MCF 10A (cell line): ENCODE data around the gene SMYD1. TPM values are rescaled to one million over a fixed set of nuclear protein-coding genes. Genes with fewer than 3 reads are reported as not detected.

Experiments used
- BruUV-seq: library from RNA; stranded (reverse); fragments of 400-500 nt; replicated peaks from 2 replicates; lab custom pipeline; 2021; lab: Mats Ljungman, UMichigan
- CTCF ChIA-PET: fragments of 300-600 bp; sonication (Branson Sonifier 250); formaldehyde crosslinking; extraction: SDS; loops from one replicate; lab custom pipeline; 2021; ENCODE audit warnings: antibody characterized with exemption, inconsistent platforms; lab: Yijun Ruan, JAX
- POLR2A ChIA-PET: fragments of 300-600, 350-650 bp; sonication (Branson Sonifier 250); formaldehyde crosslinking; extraction: SDS; loops from one replicate; lab custom pipeline; 2020; ENCODE audit warnings: antibody characterized with exemption, inconsistent platforms; lab: Yijun Ruan, JAX
- DNase-seq: peaks from one replicate; pipeline ENCODE4 v3.0.0-alpha.2; 2018; ENCODE audit not compliant: unreplicated experiment
- H3K27ac Mint-ChIP-seq: one replicate; pipeline ENCODE4 v1.8.0; 2022; ENCODE audit warnings: mild to moderate bottlenecking, low read depth, mixed read lengths; ENCODE audit not compliant: unreplicated experiment
- H3K27me3 Mint-ChIP-seq: one replicate; pipeline ENCODE4 v1.8.0; 2022; ENCODE audit warnings: mixed read lengths; ENCODE audit not compliant: insufficient read depth, unreplicated experiment
- H3K36me3 Mint-ChIP-seq: one replicate; pipeline ENCODE4 v1.8.0; 2022; ENCODE audit warnings: mild to moderate bottlenecking, moderate library complexity, mixed read lengths; ENCODE audit not compliant: insufficient read depth, unreplicated experiment
- H3K4me1 Mint-ChIP-seq: one replicate; pipeline ENCODE4 v1.8.0; 2022; ENCODE audit warnings: mixed read lengths; ENCODE audit not compliant: insufficient read depth, unreplicated experiment
- H3K4me3 Mint-ChIP-seq: one replicate; pipeline ENCODE4 v1.8.0; 2022; ENCODE audit warnings: mild to moderate bottlenecking, moderate library complexity, mixed read lengths; ENCODE audit not compliant: unreplicated experiment
- H3K9me3 Mint-ChIP-seq: one replicate; pipeline ENCODE4 v1.8.0; 2022; ENCODE audit warnings: mixed read lengths; ENCODE audit not compliant: unreplicated experiment
- CTCF ChIP-seq: fragments of 200-600 bp; IDR thresholded peaks from one replicate; pipeline ENCODE4 v1.8.0; 2022; ENCODE audit warnings: antibody characterized with exemption, mild to moderate bottlenecking; ENCODE audit not compliant: unreplicated experiment
- intact Hi-C: fragments of 100-400 bp; cut with micrococcal nuclease; formaldehyde crosslinking; loops from 2 replicates; pipeline ENCODE4 v1.14.1; 2022
- total RNA-seq: library from RNA; stranded (reverse); gene quantifications from 2 replicates; pipeline ENCODE4 v1.2.3, GENCODE V29; 2022

SMYD1 gene
- total RNA-seq, 1 experiment from 2014 or later: not detected

DNA sequence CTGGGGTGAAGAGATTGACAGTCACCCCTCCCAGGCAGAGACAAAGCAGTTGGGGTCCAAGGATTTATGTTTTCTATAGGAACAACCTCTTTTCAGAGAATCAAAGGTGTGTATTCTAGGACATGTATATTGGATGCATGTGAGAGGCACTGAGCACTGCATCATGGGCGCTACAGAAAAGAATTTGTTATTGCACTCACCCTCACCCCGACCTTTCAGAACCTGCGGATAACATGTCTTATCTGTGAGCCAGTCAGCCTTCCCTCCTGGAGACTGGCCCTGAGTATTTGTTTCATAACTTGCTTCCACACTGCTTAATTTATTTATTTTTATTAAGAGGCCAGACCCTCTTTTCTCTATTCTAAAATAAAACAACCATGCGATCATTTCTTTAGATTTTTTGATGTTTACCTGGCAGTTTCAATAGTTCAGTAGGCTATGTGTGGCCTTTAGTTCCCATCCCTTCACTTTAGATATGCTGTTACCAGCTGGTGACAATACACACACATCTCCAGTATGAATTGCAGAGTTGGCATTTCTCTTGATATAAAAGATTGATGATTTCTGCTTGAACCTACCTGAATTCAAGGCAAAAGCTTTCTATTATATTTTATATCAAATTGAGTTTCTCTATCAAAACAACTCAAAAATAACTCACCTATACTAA is 30.4 kb downstream of the SMYD1 start:
- no peak overlapping the region for H3K27ac Mint-ChIP-seq
- H3K9me3 Mint-ChIP-seq: no peaks in the 10 kb centered on the region
- POLR2A ChIA-PET: interaction anchor here (0.9 kb wide), 1 partner anchor 11 kb away, joined by 3 read pairs; no protein-coding TSS in a partner anchor
- H3K36me3 Mint-ChIP-seq: no peaks in the 10 kb centered on the region
- no TSS peak for BruUV-seq
- CTCF ChIA-PET: interaction anchor here (0.9 to 2.3 kb wide), 3 partner anchors 37 to 782 kb away, joined by 4 to 8 read pairs (median 7); no protein-coding TSS in a partner anchor
- intact Hi-C loops: no loop called here
- peaks cover 10% of the 10 kb centered on the region for H3K4me1 Mint-ChIP-seq
- H3K4me3 Mint-ChIP-seq: no peak overlapping the region
- H3K27me3 Mint-ChIP-seq: peaks cover 11% of the 10 kb centered on the region
- no peak for TF ChIP-seq CTCF
- DNase-seq: no peak

DNA sequence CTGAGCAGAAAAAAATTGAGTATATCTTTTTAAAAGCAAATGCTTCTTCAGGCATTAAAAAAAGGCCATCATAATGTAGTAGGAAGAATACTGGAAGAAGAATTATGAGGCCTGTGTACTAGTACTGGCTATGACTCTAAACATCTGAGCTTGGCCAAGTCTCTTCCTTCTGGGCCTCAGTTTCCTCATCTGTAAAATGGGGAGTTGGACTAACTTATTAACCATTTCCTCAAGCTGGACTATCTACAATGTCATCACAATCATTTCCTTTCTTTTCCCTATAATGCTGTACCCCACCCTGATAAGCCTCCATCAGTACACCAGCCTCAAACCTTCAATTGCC is 30.9 kb downstream of the SMYD1 start:
- H3K27me3 Mint-ChIP-seq: peaks cover 13% of the 10 kb centered on the region
- peaks cover 10% of the 10 kb centered on the region for H3K4me1 Mint-ChIP-seq
- intact Hi-C loops: no loop called here
- no peaks in the 10 kb centered on the region for H3K36me3 Mint-ChIP-seq
- no peaks in the 10 kb centered on the region for H3K9me3 Mint-ChIP-seq
- no peak overlapping the region for H3K27ac Mint-ChIP-seq
- ChIA-PET CTCF (interaction anchor here (0.6 to 0.9 kb wide), 2 partner anchors 93 to 782 kb away, joined by 3 to 4 read pairs; no protein-coding TSS in a partner anchor), POLR2A (interaction anchor here (0.9 kb wide), 1 partner anchor 11 kb away, joined by 3 read pairs; no protein-coding TSS in a partner anchor)
- DNase-seq: no peak
- H3K4me3 Mint-ChIP-seq: no peak overlapping the region
- TF ChIP-seq CTCF: no peak
- BruUV-seq: no TSS peak

- POLR2A ChIA-PET: interaction anchor here (0.6 to 1.3 kb wide), 4 partner anchors 11 to 45 kb away, joined by 3 to 4 read pairs (median 3); no protein-coding TSS in a partner anchor
These were observed 32.3 kb downstream of the SMYD1 start for GRCh38 chr2:88099798-88100488.

More at GRCh38 chr2:88099798-88100488, 32.3 kb downstream of the SMYD1 start:
- Mint-ChIP-seq H3K4me1 (peaks cover 10% of the 10 kb centered on the region), H3K27ac (no peak overlapping the region), H3K9me3 (no peaks in the 10 kb centered on the region), H3K27me3 (peaks cover 23% of the 10 kb centered on the region), H3K36me3 (no peaks in the 10 kb centered on the region), H3K4me3 (no peak overlapping the region)
- intact Hi-C loops: no loop called here
- TF ChIP-seq CTCF: no peak
- peak; percentile 50 for DNase-seq
- BruUV-seq: no TSS peak
- CTCF ChIA-PET: interaction anchor here (0.8 to 1.0 kb wide), 2 partner anchors 61 to 354 kb away, joined by 3 read pairs; no protein-coding TSS in a partner anchor
